GM19239 (cell line): ENCODE results near the gene PPP1R12B.
"Not testable (repeated sequence)": the region's sequence is repeated elsewhere in the genome, so short reads cannot be mapped to it uniquely, and the experiment has no call there.

Experiments
- DNase-seq: peaks from one replicate; pipeline ENCODE4 v3.0.0; 2011; ENCODE audit warnings: low spot score; ENCODE audit not compliant: insufficient read length
- FAIRE-seq: peaks from 2 replicates; lab custom pipeline; 2011; peaks lifted over from hg19 to GRCh38; lab: Jason Lieb, UNC

The PPP1R12B gene

GRCh38 chr1:202348005-202348508, 442 bp upstream of the PPP1R12B start:
- DNase-seq (no peak), FAIRE-seq (no peak)

GRCh38 chr1:202349206-202349928, 868 bp downstream of the PPP1R12B start:
- FAIRE-seq (peak; percentile 45), DNase-seq (no peak)

GRCh38 chr1:202351725-202352124, 3.2 kb downstream of the PPP1R12B start:
- FAIRE-seq = no peak
- DNase-seq = no peak

GRCh38 chr1:202352583-202353197, 4.2 kb downstream of the PPP1R12B start:
- not testable (repeated sequence) for FAIRE-seq, DNase-seq

- no peak for FAIRE-seq
- no peak for DNase-seq
Measured at GRCh38 chr1:202355944-202356553, 7.5 kb downstream of the PPP1R12B start.

GRCh38 chr1:202357506-202357905, 9.0 kb downstream of the PPP1R12B start:
- FAIRE-seq = no peak

GRCh38 chr1:202361224-202361623, 12.7 kb downstream of the PPP1R12B start:
- no peak for FAIRE-seq
- no peak for DNase-seq

More at GRCh38 chr1:202357506-202357905, 9.0 kb downstream of the PPP1R12B start:
- no peak for DNase-seq

- FAIRE-seq = no peak
Measured at GRCh38 chr1:202361701-202362100, 13.2 kb downstream of the PPP1R12B start.

GRCh38 chr1:202362212-202362611, 13.7 kb downstream of the PPP1R12B start:
- DNase-seq (no peak), FAIRE-seq (no peak)

More at GRCh38 chr1:202361701-202362100, 13.2 kb downstream of the PPP1R12B start:
- no peak for DNase-seq

- no peak for DNase-seq
- no peak for FAIRE-seq
Measured at GRCh38 chr1:202365092-202365815, 16.8 kb downstream of the PPP1R12B start.

GRCh38 chr1:202367271-202367670, 18.8 kb downstream of the PPP1R12B start:
- DNase-seq (no peak), FAIRE-seq (no peak)

GRCh38 chr1:202370906-202371305, 22.4 kb downstream of the PPP1R12B start:
- not testable (repeated sequence) for FAIRE-seq, DNase-seq

- FAIRE-seq (no peak), DNase-seq (no peak)
Measured at GRCh38 chr1:202374099-202374498, 25.6 kb downstream of the PPP1R12B start.

GRCh38 chr1:202375175-202375574, 26.7 kb downstream of the PPP1R12B start:
- not testable (repeated sequence) for FAIRE-seq, DNase-seq

GRCh38 chr1:202376247-202376646, 27.7 kb downstream of the PPP1R12B start:
- FAIRE-seq (no peak), DNase-seq (no peak)

GRCh38 chr1:202379884-202380529, 31.5 kb downstream of the PPP1R12B start:
- not testable (repeated sequence) for DNase-seq, FAIRE-seq

GRCh38 chr1:202380535-202380934, 32.0 kb downstream of the PPP1R12B start:
- FAIRE-seq, DNase-seq: not testable (repeated sequence)

- FAIRE-seq, DNase-seq: not testable (repeated sequence)
Measured at GRCh38 chr1:202381867-202382266, 33.4 kb downstream of the PPP1R12B start.

- FAIRE-seq, DNase-seq: not testable (repeated sequence)
Measured at GRCh38 chr1:202395831-202396230, 47.3 kb downstream of the PPP1R12B start.

GRCh38 chr1:202397256-202397655, 48.8 kb downstream of the PPP1R12B start:
- DNase-seq = no peak
- no peak for FAIRE-seq
